GM21381 (cell line): ENCODE data around the gene SREBF2.

Experiments
- ATAC-seq: cut with Tn5 transposase; IDR thresholded peaks from one replicate; pipeline ENCODE4 v1.9.1; 2021; ENCODE audit warnings: mild to moderate bottlenecking, moderate library complexity; ENCODE audit not compliant: unreplicated experiment

The SREBF2 gene

DNA sequence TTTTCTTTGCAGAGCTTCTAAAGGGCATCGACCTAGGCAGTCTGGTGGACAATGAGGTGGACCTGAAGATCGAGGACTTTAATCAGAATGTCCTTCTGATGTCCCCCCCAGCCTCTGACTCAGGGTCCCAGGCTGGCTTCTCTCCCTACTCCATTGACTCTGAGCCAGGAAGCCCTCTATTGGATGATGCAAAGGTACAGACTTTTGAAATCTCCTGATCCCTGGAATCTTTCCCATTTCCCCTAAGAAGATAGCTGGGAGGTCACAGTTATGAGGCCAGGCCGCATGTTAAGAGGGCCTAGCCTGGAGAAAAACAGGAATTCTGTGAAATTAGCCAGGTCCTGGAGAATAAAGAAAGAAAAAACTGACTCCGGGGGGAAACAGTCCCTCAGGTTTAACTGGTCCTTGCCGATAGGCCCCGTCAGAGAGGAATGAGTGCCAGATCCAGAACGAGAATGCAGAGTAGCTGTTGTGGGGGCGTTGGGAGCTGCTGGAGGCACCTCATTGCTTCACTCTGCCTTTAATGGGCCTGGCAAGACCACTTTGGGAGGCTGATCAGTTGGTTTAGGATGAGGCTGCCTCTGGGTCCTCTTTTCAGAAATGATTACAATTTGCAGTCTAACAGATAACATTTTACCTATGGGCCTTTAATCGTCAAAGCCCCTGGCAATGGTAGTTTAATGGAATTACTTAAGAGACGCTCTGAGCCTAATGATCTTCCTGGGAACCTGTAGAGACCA, 42.8 kb downstream of the SREBF2 start:
- no peak for ATAC-seq

DNA sequence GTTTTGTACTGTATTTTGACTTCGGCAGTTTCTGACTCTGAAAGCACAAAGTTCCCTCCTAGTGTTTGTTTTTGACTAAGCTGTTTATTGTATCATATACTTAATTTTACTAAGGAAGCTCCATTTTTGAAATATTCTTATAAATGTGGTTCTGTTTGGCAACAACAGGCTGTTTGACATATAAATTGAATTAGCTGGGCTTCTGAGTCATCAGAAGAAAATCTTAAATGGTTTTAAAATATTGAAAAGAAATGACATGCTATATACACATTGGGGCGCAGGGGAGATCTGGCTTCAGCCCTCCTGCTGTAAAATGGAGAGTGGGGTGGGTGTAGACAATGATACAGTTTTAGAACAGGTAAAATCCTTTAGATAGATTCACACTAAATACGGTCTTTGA, 43.4 kb downstream of the SREBF2 start:
- no peak for ATAC-seq

DNA sequence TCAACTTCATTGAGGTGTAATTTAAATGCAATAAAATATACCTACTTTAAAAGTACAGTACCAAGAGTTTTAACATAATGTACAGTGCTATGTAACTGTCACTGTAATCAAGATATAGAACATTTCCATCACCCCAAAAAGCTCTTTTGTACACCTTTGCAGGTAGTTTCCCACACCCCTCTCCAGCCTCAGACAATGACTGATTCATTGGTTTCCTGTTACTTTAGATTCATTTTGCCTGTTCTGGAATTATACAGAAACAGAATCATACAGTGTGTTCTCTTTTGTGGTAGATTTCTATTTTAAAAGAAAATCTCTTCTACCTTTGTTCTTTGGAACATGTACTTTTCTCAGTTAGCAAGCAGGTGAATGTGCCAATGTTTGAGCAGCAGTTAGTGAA, 43.8 kb downstream of the SREBF2 start:
- ATAC-seq: no peak

DNA sequence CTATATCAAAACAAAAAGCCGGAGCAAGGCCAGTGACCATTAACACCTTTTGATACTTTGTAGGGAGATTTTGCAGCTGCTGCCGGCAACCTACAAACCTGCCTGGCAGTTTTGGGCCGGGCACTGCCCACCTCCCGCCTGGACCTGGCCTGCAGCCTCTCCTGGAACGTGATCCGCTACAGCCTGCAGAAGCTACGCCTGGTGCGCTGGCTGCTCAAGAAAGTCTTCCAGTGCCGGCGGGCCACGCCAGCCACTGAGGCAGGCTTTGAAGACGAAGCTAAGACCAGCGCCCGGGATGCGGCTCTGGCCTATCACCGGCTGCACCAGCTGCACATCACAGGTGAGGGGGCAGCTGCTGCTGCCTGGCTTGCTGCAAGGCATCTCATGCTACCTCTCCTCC, 47.7 kb downstream of the SREBF2 start:
- ATAC-seq: no peak

DNA sequence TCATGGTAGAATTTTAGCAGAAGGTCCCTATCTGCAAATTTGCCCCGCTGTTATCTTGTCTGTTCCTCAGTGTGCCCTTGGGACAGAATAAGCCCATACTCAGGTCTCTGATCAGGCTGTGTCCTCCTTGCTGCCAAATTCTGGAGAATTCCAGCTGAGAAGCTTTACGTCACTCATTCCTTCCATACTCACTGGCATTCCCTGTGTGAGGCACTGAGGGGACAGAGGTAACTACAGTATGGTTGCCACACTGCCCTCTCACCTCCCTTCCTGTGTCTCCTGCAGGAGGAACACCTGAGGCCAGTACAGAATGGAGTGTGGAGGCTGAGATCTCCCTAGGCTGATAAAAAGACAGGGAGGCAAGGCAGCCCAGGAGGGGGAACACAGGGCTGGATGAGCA, 50.5 kb downstream of the SREBF2 start:
- no peak for ATAC-seq

DNA sequence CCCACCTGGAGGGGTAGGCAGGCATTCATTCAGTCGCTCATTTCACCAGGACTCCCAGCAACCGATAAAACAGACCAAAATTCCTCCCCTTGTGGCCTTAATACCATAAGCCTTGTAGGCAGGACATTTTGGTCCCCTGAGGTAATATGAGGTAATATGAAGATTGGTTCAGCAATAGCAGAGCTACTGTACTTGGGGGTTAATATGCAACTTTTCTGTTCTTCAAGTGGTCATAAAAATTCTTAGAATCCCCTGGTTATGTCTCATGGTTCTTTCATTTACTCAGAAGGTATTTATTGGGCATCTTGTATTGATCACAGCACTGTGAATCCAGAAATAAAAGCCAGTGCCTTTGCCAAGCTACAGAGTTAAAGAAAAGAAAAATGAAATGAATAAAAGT, 52.2 kb downstream of the SREBF2 start:
- ATAC-seq: no peak

DNA sequence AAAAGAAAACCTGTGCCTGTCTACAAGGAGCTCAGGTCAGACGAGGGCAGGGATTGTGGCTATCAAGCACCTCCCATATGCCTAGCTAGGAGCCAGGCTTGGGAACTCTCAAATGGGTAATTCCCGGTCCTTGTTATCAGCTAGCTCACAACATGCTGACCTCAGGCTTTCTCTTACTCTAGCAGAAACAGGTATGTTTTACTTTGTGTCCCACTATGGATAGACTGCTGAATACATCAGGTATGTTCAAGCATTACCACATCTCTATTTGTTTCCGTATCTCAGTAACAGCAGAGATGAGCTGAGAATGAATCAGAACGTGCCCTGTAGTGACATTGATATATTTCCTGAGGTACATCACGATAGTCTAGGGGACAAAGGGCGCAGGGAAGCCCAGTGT, 52.6 kb downstream of the SREBF2 start:
- no peak for ATAC-seq

DNA sequence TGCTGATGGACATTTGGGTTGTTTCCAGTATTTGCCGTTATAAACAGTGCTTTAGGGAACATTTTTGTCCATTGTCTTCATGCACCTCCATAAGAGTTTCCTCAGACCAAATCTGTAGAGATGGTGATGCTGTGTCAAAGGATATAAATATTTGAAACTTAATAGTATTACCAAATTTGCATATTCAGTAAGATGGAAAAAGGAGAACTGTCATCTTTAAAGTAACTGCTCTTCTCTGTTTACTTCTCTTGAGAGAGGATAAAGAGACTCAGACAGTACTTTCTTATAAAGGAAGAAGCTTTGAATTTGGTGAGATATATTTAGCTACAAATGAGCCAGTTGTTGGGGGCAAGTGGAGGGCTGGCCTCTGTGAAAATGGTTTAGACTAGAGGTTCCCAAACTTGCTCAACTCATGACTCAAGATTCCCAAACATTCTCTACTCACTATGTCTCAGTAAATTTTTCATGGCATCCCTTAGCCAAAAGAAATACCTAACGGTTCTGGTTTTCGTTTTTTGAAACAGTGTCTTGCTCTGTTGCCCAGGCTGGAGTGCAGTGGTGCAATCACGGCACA, 55.8 kb downstream of the SREBF2 start:
- no peak for ATAC-seq

DNA sequence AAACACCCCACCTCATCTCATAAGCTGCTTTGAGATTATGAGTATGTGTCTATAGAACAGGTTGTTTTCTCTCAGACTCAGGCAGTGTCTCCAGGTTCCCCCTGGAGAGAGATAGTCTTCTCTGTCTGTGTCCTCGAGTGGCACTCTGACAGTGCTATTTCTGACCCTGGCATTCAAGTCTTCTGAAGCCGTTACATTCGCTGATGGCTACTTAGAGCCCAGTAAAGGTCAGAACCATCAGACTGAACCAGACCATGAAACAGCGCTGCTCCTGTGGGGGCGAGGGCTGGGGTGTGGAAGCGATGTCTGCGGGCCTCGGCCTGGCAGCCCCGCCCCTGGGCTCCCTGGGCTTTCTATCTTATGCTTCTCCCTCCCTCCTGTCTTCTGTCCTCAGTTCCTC, 58.5 kb downstream of the SREBF2 start:
- ATAC-seq: no peak

DNA sequence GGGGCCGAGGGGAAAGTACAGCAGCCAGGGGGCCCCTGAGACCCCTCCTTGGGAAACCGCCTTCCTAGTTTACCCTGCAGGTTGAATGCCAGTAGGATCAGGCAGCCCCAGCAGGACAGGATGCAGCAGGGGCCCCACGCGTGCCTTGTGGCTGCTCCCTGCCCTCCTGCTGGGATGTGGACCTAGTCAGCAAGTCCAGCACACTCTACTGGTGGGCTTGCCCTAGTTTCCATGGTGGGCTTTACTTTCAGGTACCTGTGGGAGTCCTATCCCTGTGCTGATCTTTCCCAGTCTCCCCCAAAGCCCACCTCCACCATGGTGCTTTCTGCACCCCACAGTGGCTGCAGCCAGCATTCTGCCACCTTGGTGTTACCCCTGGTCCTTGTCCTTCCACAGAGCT, 59.8 kb downstream of the SREBF2 start:
- ATAC-seq: no peak

DNA sequence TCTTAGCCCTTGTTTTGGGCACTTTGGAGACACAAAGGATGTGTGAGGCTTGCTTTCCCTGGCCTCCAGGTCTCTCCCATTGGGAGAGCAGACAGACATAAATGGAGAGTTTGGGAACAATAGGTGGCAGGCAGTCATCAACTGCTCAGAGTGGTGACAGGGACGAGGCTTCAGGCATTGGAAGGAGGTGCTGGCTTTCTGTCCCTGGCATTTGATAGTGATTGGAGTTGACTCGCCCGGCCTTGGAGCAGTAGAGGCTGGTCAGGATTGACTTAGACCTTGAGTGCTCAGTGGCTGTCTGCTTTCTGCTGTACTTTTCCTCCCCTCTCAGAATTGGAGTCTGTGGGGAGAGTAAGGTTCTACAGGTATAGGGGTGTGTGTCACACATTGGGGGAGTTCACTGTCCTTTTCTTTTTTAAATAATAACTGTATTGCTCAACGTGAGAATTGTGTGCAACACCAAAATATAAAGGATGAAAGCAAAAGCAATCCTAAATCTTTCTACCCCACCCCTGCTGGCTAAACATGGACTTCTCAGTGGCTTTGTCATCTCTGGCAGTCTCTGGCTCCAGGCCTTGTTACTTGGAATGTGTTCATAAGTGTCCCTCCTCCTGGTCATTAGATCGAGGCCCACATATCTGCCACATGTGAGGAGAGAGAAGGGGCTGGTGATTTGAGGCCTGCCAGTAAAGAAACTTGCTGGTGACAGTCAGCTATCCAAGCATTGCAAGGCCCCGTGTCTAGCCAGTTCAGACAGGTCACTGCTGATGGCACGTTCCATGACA, 60.9 kb downstream of the SREBF2 start:
- no peak for ATAC-seq

DNA sequence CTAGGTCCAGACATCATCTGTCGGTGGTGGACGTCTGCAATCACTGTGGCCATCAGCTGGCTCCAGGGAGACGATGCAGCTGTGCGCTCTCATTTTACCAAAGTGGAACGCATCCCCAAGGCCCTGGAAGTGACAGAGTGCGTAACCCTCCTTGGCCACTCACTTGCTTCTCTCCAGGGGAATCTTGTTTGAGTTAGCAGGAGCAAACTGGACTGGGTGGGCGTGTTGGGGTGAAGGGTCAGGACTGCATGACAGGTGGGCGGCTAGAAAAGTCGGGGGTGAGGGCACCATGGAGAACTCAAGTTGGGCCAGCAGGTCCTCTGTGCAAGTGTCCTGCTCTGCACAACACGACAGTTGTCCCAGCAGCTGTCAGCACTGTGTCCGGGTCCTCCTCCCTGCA, 65.7 kb downstream of the SREBF2 start:
- ATAC-seq: no peak

DNA sequence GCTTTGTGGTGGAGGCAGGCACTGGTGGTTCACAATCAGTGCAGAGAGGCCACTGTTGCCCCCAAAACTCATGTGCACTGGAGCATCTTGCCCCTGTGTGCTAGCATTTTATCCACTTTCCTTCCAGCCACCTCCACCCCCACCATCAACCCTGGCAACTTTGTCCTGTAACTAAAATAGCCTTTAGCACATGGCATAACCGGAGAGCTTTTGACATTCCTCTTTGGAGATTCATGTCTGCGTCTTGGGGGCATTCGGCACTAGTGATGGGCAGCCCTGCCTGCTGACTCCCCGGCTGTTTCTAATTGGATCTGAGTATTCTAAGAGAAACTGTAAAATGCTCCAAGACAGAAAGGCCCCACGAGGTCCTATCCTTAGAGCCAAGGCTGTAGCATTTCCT, 66.2 kb downstream of the SREBF2 start:
- no peak for ATAC-seq

DNA sequence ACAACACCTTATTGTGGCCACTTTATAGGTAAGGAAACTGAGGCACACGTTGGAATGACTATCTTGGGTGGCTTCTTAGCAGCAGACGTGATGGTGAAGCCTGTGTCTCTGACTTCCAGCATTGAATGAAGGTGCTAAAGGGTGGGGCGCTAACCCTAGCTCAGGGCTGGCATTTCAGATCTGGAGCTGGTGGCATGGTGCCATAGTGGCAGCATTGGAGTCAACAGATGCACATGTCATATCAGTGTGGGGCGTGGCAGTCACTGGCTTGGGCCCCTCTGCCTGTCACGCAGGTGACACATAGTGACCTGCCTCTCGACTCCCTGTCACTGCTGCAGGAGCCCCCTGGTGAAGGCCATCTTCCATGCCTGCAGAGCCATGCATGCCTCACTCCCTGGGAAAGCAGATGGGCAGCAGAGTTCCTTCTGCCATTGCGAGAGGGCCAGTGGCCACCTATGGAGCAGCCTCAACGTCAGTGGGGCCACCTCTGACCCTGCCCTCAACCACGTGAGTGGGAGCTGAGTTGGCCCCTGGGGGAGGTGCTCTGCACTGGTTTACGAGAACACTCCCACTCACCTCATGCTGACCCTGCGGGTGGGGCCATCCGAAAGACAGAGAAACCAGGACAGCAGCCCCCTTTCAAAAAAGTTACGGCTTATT, 67.2 kb downstream of the SREBF2 start:
- ATAC-seq: no peak

DNA sequence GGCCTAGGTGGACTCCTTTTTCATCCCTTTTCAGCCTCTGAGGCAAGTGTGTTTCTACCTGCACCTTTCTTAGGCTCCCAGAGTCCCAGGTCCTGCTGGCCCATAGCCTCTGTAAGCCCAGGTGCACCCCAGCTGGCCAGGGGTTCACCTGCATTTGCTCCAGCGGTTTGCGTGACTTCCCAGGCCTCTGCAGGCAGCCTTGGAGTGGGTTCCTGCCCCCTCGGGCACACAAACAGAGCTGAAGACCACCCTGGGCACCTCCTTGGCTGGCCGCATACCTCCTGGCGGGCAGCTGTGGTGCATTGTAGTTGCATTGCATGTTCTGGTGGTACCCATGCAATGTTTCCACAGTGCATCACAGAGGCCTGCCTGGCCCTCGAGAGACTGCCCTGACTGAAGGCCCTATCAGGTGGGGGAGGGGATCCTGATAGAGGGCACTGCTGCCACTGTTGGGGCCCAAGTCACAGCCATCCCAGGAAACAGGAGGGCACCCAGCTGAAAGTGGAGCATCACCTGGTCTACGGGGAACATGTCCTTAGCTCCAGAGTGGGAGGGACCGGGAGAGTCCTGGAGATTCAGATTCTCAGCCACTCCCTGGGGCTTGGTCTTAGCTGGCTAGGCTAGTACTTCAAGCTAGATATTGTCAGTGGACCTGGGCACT, 67.9 kb downstream of the SREBF2 start:
- ATAC-seq: no peak

DNA sequence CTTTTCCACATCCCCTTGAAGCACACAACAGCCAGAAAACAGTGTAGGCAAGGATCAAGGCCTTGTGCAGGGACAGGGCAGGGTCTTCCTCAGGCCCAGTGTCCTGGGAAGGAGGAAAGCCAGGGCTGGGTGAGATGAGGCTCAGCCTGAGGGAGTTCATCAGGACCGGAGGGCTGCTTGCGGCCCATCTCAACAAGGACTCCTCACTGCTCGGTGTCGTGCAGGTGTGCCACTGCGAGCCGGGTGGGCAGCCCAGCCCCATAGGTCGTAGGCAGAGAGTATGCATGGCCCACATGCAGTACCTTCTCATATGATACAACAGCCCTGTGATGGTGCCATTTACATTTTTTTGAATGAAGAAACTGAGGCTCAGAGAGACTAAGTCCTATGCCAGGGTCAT, 69.1 kb downstream of the SREBF2 start:
- no peak for ATAC-seq

DNA sequence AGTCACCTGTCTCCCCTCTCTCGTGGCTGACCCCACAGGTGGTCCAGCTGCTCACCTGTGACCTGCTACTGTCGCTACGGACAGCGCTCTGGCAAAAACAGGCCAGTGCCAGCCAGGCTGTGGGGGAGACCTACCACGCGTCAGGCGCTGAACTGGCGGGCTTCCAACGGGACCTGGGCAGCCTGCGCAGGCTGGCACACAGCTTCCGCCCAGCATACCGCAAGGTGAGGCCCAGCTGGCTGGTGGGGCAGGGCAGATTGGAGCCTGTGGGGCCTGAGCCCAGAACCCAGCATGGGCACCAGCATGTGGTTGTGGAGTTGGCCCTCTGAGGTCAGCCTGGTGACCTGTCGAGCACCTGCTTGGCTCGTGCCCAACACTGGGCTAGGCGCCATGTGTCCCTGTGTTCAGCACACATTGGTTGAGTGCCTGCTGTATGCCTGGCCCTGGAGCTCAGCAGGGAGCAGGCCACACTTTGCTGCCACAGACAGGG, 70.1 kb downstream of the SREBF2 start:
- ATAC-seq: no peak

DNA sequence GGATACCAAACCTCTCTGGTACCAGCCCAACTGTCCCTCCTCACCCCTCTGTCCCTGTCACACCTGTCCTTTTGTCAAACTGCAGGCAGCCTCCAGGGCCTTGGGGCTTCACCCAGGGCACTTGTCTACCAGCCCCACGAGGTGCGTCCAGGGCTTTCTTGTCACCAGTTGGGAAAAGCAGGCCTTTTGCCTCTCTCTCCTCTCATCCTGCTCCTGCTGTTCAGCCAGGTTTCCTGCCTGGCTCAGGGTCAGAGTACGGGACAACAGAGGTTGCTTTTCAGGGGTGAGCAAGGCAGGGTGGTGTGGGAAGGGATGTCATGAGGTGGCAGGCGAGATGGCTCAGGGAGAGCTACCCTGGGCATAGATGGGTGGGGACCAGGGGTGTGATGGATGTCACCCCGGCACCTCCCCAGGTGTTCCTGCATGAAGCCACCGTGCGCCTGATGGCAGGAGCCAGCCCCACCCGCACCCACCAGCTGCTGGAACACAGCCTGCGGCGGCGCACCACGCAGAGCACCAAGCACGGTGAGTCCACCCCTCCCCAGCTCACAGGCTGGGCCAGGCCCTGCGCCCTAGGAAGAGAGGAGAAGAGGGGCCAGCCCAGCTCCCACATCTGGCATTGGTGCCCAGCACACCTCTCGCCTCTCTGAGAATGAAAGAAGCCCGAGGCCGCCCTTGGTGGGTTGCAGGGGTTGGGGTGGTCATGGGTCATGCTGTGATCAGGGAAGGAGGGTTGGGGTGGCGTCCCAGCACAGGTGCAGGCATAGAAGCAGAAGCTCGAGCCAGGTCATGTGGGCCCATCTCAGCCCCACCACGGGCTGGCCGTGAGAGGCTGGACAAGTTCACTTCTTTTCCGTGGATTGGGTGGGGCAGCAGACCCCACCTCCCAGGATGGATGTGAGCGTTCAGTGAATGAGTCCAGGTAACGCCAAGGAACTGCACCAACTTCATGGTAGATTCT, 71.8 kb downstream of the SREBF2 start:
- ATAC-seq: no peak

DNA sequence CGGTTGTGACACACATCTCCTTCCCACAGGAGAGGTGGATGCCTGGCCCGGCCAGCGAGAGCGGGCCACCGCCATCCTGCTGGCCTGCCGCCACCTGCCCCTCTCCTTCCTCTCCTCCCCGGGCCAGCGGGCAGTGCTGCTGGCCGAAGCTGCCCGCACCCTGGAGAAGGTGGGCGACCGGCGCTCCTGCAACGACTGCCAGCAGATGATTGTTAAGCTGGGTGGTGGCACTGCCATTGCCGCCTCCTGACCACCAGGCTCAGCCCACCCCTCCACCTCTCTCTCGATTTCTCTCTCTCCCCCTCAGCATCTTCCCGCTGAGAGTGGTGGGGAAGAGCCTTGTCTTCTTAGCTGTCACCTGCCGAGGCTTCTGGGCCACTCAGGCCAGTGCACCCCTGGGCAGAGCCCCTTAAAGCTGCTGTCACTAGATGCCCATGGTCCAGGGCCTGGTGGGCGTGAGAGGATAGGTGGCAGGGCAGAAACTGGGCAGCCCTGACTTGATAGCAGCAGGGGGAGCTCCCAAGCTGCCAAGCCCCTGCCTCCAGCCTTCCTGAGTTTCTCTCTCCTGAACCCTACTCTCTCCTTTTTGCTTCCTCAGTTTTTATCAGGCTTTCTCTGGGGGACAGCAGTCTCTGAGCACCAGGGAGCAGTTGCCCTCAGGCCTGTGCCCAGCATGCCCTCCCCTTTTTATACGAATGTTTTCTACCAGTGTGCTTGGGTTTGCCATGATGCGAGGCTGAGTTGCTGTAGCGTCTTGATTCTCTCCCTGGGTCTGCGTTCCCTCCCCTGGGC, 72.7 kb downstream of the SREBF2 start:
- ATAC-seq: no peak
